IMR-90 (cell line): Measurements from ENCODE around the gene PHB1.

Experiments
- BHLHE40 ChIP-seq: fragments of 150-350 bp; IDR thresholded peaks from 2 replicates; pipeline ENCODE4 v1.6.1; 2016; ENCODE audit warnings: mild to moderate bottlenecking, low read depth, low read length
- CHD1 ChIP-seq: IDR thresholded peaks from 2 replicates; pipeline ENCODE4 v1.6.1; 2012; ENCODE audit warnings: low read depth, low read length, improper control_type of control experiment
- CTCF ChIP-seq: conservative IDR thresholded peaks from 2 replicates; pipeline ENCODE4 v1.5.1; 2012; ENCODE audit warnings: mild to moderate bottlenecking, low read depth, low read length, improper control_type of control experiment
- ELK1 ChIP-seq: fragments of 150-350 bp; IDR thresholded peaks from 2 replicates; pipeline ENCODE4 v1.6.1; 2016; ENCODE audit warnings: low read depth, mild to moderate bottlenecking, low read length, moderate library complexity, borderline replicate concordance
- MAZ ChIP-seq: IDR thresholded peaks from 2 replicates; pipeline ENCODE4 v1.6.1; 2012; ENCODE audit warnings: low read depth, mild to moderate bottlenecking, low read length, improper control_type of control experiment, moderate library complexity, borderline replicate concordance
- MXI1 ChIP-seq: IDR thresholded peaks from 2 replicates; pipeline ENCODE4 v1.6.1; 2012; ENCODE audit warnings: low read depth, mild to moderate bottlenecking, low read length, moderate library complexity, borderline replicate concordance
- NFE2L2 ChIP-seq: fragments of 150-350 bp; IDR thresholded peaks from 2 replicates; pipeline ENCODE4 v1.6.1; 2016; ENCODE audit warnings: low read depth, mild to moderate bottlenecking, low read length
- POLR2A ChIP-seq: IDR thresholded peaks from 2 replicates; pipeline ENCODE4 v1.6.1; 2012; ENCODE audit warnings: mild to moderate bottlenecking, low read depth, low read length
- RCOR1 ChIP-seq: IDR thresholded peaks from 2 replicates; pipeline ENCODE4 v1.6.1; 2012; ENCODE audit warnings: mild to moderate bottlenecking, low read length, improper control_type of control experiment; ENCODE audit not compliant: insufficient replicate concordance
- RFX5 ChIP-seq: IDR thresholded peaks from 2 replicates; pipeline ENCODE4 v1.8.0; 2012; ENCODE audit warnings: low read depth, mild to moderate bottlenecking, low read length, moderate library complexity
- SMC3 ChIP-seq: fragments of 150-350 bp; IDR thresholded peaks from 2 replicates; pipeline ENCODE4 v1.6.1; 2016; ENCODE audit warnings: low read depth, mild to moderate bottlenecking, antibody characterized with exemption, low read length, moderate library complexity

- no peak for TF ChIP-seq SMC3
- no peak for TF ChIP-seq MAZ
- no peak for TF ChIP-seq CTCF
- no peak for TF ChIP-seq POLR2A
- no peak for TF ChIP-seq MXI1
- TF ChIP-seq RCOR1, result no peak
- TF ChIP-seq ELK1, result no peak
- no peak for TF ChIP-seq CHD1
- TF ChIP-seq RFX5, result no peak
- TF ChIP-seq BHLHE40, result no peak
- no peak for TF ChIP-seq NFE2L2
Observed at GRCh38 chr17:49382556-49382955, 32.1 kb downstream of the PHB1 start.
